HUES48 (cell line): Measurements from ENCODE around the gene ITGB4.

Source experiments
- H3K27ac ChIP-seq: one replicate; pipeline ENCODE4 v1.7.0; 2013; ENCODE audit warnings: low read depth, low read length, inconsistent platforms
- H3K27me3 ChIP-seq: 2 replicates; pipeline ENCODE4 v1.6.1; 2013; ENCODE audit warnings: mild to moderate bottlenecking, low read length; ENCODE audit not compliant: control insufficient read depth, insufficient read depth
- H3K36me3 ChIP-seq: 2 replicates; pipeline ENCODE4 v1.6.1; 2013; ENCODE audit warnings: low read length; ENCODE audit not compliant: control insufficient read depth, insufficient read depth
- H3K4me1 ChIP-seq: 2 replicates; pipeline ENCODE4 v1.6.1; 2013; ENCODE audit warnings: mild to moderate bottlenecking, low read length; ENCODE audit not compliant: control insufficient read depth, insufficient read depth
- H3K4me3 ChIP-seq: 2 replicates; pipeline ENCODE4 v1.5.1; 2013; ENCODE audit warnings: mild to moderate bottlenecking, low read depth, low read length
- H3K9ac ChIP-seq: 2 replicates; pipeline ENCODE4 v1.6.1; 2013; ENCODE audit warnings: mild to moderate bottlenecking, low read depth, low read length, moderate library complexity
- H3K9me3 ChIP-seq: 2 replicates; pipeline ENCODE4 v1.6.1; 2013; ENCODE audit warnings: low read length; ENCODE audit not compliant: control insufficient read depth, insufficient read depth

ITGB4 gene

GRCh38 chr17:75748706-75749105 lies 27.4 kb downstream of the ITGB4 start:
- H3K36me3 ChIP-seq, result no peaks in the 10 kb centered on the region
- no peak overlapping the region for H3K27ac ChIP-seq
- no peaks in the 10 kb centered on the region; the same call in 1 of the 2 replicates for H3K4me1 ChIP-seq
- H3K9ac ChIP-seq, result no peak overlapping the region
- H3K9me3 ChIP-seq, result no peaks in the 10 kb centered on the region
- no peak overlapping the region for H3K4me3 ChIP-seq
- H3K27me3 ChIP-seq, result no peaks in the 10 kb centered on the region

- no peak overlapping the region for H3K9ac ChIP-seq
- H3K9me3 ChIP-seq, result no peaks in the 10 kb centered on the region
- H3K4me1 ChIP-seq, result no peaks in the 10 kb centered on the region; the same call in 1 of the 2 replicates
- no peaks in the 10 kb centered on the region for H3K27me3 ChIP-seq
- H3K27ac ChIP-seq, result no peak overlapping the region
- H3K4me3 ChIP-seq, result no peak overlapping the region
- no peaks in the 10 kb centered on the region for H3K36me3 ChIP-seq
These were observed 28.5 kb downstream of the ITGB4 start for GRCh38 chr17:75749545-75750389.

GRCh38 chr17:75750661-75751423 lies 29.6 kb downstream of the ITGB4 start:
- Histone ChIP-seq H3K36me3 (no peaks in the 10 kb centered on the region), H3K4me1 (no peaks in the 10 kb centered on the region; the same call in 1 of the 2 replicates), H3K9me3 (no peaks in the 10 kb centered on the region), H3K27ac (no peak overlapping the region), H3K27me3 (no peaks in the 10 kb centered on the region), H3K9ac (no peak overlapping the region), H3K4me3 (no peak overlapping the region)

GRCh38 chr17:75751676-75752404 lies 30.6 kb downstream of the ITGB4 start:
- Histone ChIP-seq H3K36me3 (no peaks in the 10 kb centered on the region), H3K27me3 (no peaks in the 10 kb centered on the region), H3K9ac (no peak overlapping the region), H3K9me3 (no peaks in the 10 kb centered on the region), H3K4me1 (no peaks in the 10 kb centered on the region; the same call in 1 of the 2 replicates), H3K4me3 (no peak overlapping the region), H3K27ac (no peak overlapping the region)

- H3K9me3 ChIP-seq, result no peaks in the 10 kb centered on the region
- H3K4me3 ChIP-seq, result no peak overlapping the region
- no peaks in the 10 kb centered on the region; the same call in 1 of the 2 replicates for H3K4me1 ChIP-seq
- H3K27ac ChIP-seq, result no peak overlapping the region
- no peaks in the 10 kb centered on the region for H3K36me3 ChIP-seq
- H3K9ac ChIP-seq, result no peak overlapping the region
- H3K27me3 ChIP-seq, result no peaks in the 10 kb centered on the region
These were observed 31.1 kb downstream of the ITGB4 start for GRCh38 chr17:75752405-75752709.

GRCh38 chr17:75752802-75753513 lies 31.7 kb downstream of the ITGB4 start:
- peak overlapping the region; percentile 45; the same call in 1 of the 2 replicates for H3K4me3 ChIP-seq
- H3K4me1 ChIP-seq, result no peaks in the 10 kb centered on the region; the same call in 1 of the 2 replicates
- no peaks in the 10 kb centered on the region for H3K27me3 ChIP-seq
- H3K9me3 ChIP-seq, result no peaks in the 10 kb centered on the region
- no peaks in the 10 kb centered on the region for H3K36me3 ChIP-seq
- H3K9ac ChIP-seq, result no peak overlapping the region
- no peak overlapping the region for H3K27ac ChIP-seq

- no peaks in the 10 kb centered on the region for H3K9me3 ChIP-seq
- H3K4me1 ChIP-seq, result no peaks in the 10 kb centered on the region; the same call in 1 of the 2 replicates
- H3K36me3 ChIP-seq, result no peaks in the 10 kb centered on the region
- H3K27ac ChIP-seq, result no peak overlapping the region
- no peaks in the 10 kb centered on the region for H3K27me3 ChIP-seq
- peak overlapping the region; percentile 45; the same call in 1 of the 2 replicates for H3K4me3 ChIP-seq
- no peak overlapping the region for H3K9ac ChIP-seq
These were observed 32.5 kb downstream of the ITGB4 start for GRCh38 chr17:75753514-75754377.

- H3K27me3 ChIP-seq, result no peaks in the 10 kb centered on the region
- no peak overlapping the region for H3K9ac ChIP-seq
- H3K36me3 ChIP-seq, result no peaks in the 10 kb centered on the region
- no peak overlapping the region for H3K27ac ChIP-seq
- no peaks in the 10 kb centered on the region for H3K9me3 ChIP-seq
- H3K4me3 ChIP-seq, result no peak overlapping the region
- no peaks in the 10 kb centered on the region; the same call in 1 of the 2 replicates for H3K4me1 ChIP-seq
These were observed 33.3 kb downstream of the ITGB4 start for GRCh38 chr17:75754378-75755204.

- no peaks in the 10 kb centered on the region for H3K9me3 ChIP-seq
- H3K4me3 ChIP-seq, result no peak overlapping the region
- H3K36me3 ChIP-seq, result no peaks in the 10 kb centered on the region
- H3K9ac ChIP-seq, result no peak overlapping the region
- H3K27ac ChIP-seq, result no peak overlapping the region
- H3K27me3 ChIP-seq, result no peaks in the 10 kb centered on the region
- H3K4me1 ChIP-seq, result no peaks in the 10 kb centered on the region; the same call in 1 of the 2 replicates
These were observed 34.1 kb downstream of the ITGB4 start for GRCh38 chr17:75755205-75755901.
